HepG2 (cell line): Measurements from ENCODE around the gene POLQ. TPM values are rescaled to one million over a fixed set of nuclear protein-coding genes. Genes with fewer than 3 reads are reported as not detected.

ENCODE experiments used
- ARID2 ChIP-seq: sonication (generic); formaldehyde crosslinking; IDR thresholded peaks from 2 replicates; pipeline ENCODE4 v1.8.1; 2022; ENCODE audit warnings: mild to moderate bottlenecking, missing genetic modification reagents, borderline replicate concordance
- BCL3 ChIP-seq: sonication (generic); formaldehyde crosslinking; IDR thresholded peaks from 2 replicates; pipeline ENCODE4 v1.5.1; 2020; ENCODE audit warnings: mild to moderate bottlenecking, missing genetic modification reagents, moderate library complexity
- CSRNP1 ChIP-seq: sonication (generic); formaldehyde crosslinking; IDR thresholded peaks from 2 replicates; pipeline ENCODE4 v1.8.1; 2023; ENCODE audit warnings: mild to moderate bottlenecking, missing genetic modification reagents
- ETV5 ChIP-seq: IDR thresholded peaks from 2 replicates; pipeline ENCODE4 v1.6.1; 2018; ENCODE audit warnings: missing biosample characterization, missing genetic modification reagents, inconsistent platforms, borderline replicate concordance
- FOXP4 ChIP-seq: sonication (generic); formaldehyde crosslinking; IDR thresholded peaks from 2 replicates; pipeline ENCODE4 v1.4.0; 2020; ENCODE audit warnings: missing genetic modification reagents
- KAT2B ChIP-seq: fragments of 150-350 bp; IDR thresholded peaks from 2 replicates; pipeline ENCODE4 v1.6.1; 2014; ENCODE audit warnings: low read depth, low read length, borderline replicate concordance
- KLF16 ChIP-seq, 2 experiments: sonication (generic) in 1 of 2; formaldehyde crosslinking in 1 of 2; IDR thresholded peaks; 2 replicates each; pipeline versions ENCODE4 v1.6.1 to v1.8.0; 2016 to 2023; ENCODE audit warnings: missing genetic modification reagents in 2 of 2, missing compliant biosample characterization in 1 of 2
- MIXL1 ChIP-seq: IDR thresholded peaks from 2 replicates; pipeline ENCODE4 v1.6.1; 2016
- PCBP1 ChIP-seq: fragments of 200-400 bp; formaldehyde crosslinking; IDR thresholded peaks from 2 replicates; pipeline ENCODE4 v1.6.1; 2017; ENCODE audit warnings: mild to moderate bottlenecking, low read depth, low read length, borderline replicate concordance
- PHF5A ChIP-seq: IDR thresholded peaks from one replicate; pipeline ENCODE4 v1.6.1; 2018; ENCODE audit warnings: low read depth, missing genetic modification reagents; ENCODE audit not compliant: unreplicated experiment
- PHF8 ChIP-seq: sonication (generic); formaldehyde crosslinking; IDR thresholded peaks from 2 replicates; pipeline ENCODE4 v1.5.0; 2020; ENCODE audit warnings: missing genetic modification reagents
- POLR2AphosphoS5 ChIP-seq: IDR thresholded peaks from 2 replicates; pipeline ENCODE4 v1.6.1; 2012; ENCODE audit warnings: low read depth, low read length
- RXRB ChIP-seq: IDR thresholded peaks from 2 replicates; pipeline ENCODE4 v1.6.1; 2016; ENCODE audit warnings: borderline replicate concordance, missing genetic modification reagents, missing compliant biosample characterization
- TBL1XR1 ChIP-seq: fragments of 150-350 bp; IDR thresholded peaks from 2 replicates; pipeline ENCODE4 v1.6.1; 2014; ENCODE audit warnings: borderline replicate concordance, low read length; ENCODE audit not compliant: partially characterized antibody
- TOPORS ChIP-seq: sonication (generic); formaldehyde crosslinking; IDR thresholded peaks from 2 replicates; pipeline ENCODE4 v1.8.0; 2023; ENCODE audit warnings: mild to moderate bottlenecking, missing genetic modification reagents
- ZBTB10 ChIP-seq: sonication (generic); formaldehyde crosslinking; IDR thresholded peaks from 2 replicates; pipeline ENCODE4 v1.4.0; 2020; ENCODE audit warnings: missing genetic modification reagents, borderline replicate concordance
- ZBTB7A ChIP-seq: sonication (generic); formaldehyde crosslinking; IDR thresholded peaks from 2 replicates; pipeline ENCODE4 v1.8.0; 2022; ENCODE audit warnings: mild to moderate bottlenecking, missing genetic modification reagents
- ZFY ChIP-seq: sonication (generic); formaldehyde crosslinking; IDR thresholded peaks from 2 replicates; pipeline ENCODE4 v1.4.0; 2020; ENCODE audit warnings: missing genetic modification reagents
- ZNF234 ChIP-seq: sonication (generic); formaldehyde crosslinking; conservative IDR thresholded peaks from 2 replicates; pipeline ENCODE4 v1.5.1; 2020; ENCODE audit warnings: mild to moderate bottlenecking, missing genetic modification reagents
- ZNF33A ChIP-seq: sonication (generic); formaldehyde crosslinking; IDR thresholded peaks from 2 replicates; pipeline ENCODE4 v1.5.1; 2020; ENCODE audit warnings: missing genetic modification reagents, mild to moderate bottlenecking, moderate library complexity, borderline replicate concordance
- ZNF556 ChIP-seq: sonication (generic); formaldehyde crosslinking; IDR thresholded peaks from 2 replicates; pipeline ENCODE4 v1.4.0; 2020; ENCODE audit warnings: mild to moderate bottlenecking, missing genetic modification reagents, borderline replicate concordance
- polyA plus RNA-seq, 8 experiments: library from polyadenylated mRNA; depleted of rRNA in 3 of 8; stranded (reverse) in 7 of 8; unstranded in 1 of 8; fragments of >200 nt; fragmentation: Illumina TruSeq in 4 of 8; extraction: Trizol in 4 of 8; gene quantifications; 2 replicates each; pipeline versions ENCODE4 v1.2.1 to v1.2.3, GENCODE V29; 2011 to 2016; ENCODE audit warnings: low read depth in 4 of 8, missing spikeins in 1 of 8, mixed read lengths in 1 of 8; ENCODE audit not compliant: insufficient read depth in 1 of 8
- total RNA-seq, 5 experiments: library from RNA; depleted of rRNA; stranded (reverse); fragments of >200 nt; fragmentation: Illumina TruSeq; extraction: Trizol; gene quantifications; 2 replicates each; pipeline ENCODE4 v1.2.3, GENCODE V29; 2016; ENCODE audit warnings: low read depth in 1 of 5

POLQ gene
- total and polyA plus RNA-seq, 2 of the 13 experiments (the other 11 are each of a cell fraction or from before 2014, with no cell fraction given): 2.5 to 18.6 TPM

GRCh38 chr3:121545574-121546455 is at the start of gene POLQ (continued):
- TF ChIP-seq RXRB (0 out of 2 replicates have a peak, but pooled peaks have one; percentile 41), TBL1XR1 (peak; percentile 10), TOPORS (0 out of 2 replicates have a peak, but pooled peaks have one; percentile 24), PCBP1 (no peak), KLF16 (CRISPR knock-in tag; IDR thresholded peaks at IDR 0.05) (peak in 1 of 2 experiments; percentile 75; a peak in 1 of 4 replicates), ZNF556 (peak; percentile 50; the same call in 1 of the 2 replicates), ZNF234 (0 out of 2 replicates have a peak, but pooled peaks have one; percentile 33), ZBTB7A (peak; percentile 40; the same call in 1 of the 2 replicates), PHF5A (peak; percentile 48), ZFY (peak; percentile 93), FOXP4 (CRISPR knock-in tag) (peak; percentile 55; the same call in 1 of the 2 replicates), ZNF33A (CRISPR knock-in tag) (no peak), ARID2 (CRISPR knock-in tag) (no peak), ETV5 (CRISPR knock-in tag) (peak; percentile 75; the same call in 1 of the 2 replicates), MIXL1 (CRISPR knock-in tag) (0 out of 2 replicates have a peak, but pooled peaks have one; percentile 28), BCL3 (CRISPR knock-in tag) (0 out of 2 replicates have a peak, but pooled peaks have one; percentile 3), POLR2AphosphoS5 (peak; percentile 79), KAT2B (no peak), PHF8 (CRISPR knock-in tag) (peak; percentile 87), ZBTB10 (CRISPR knock-in tag) (peak; percentile 59; the same call in 1 of the 2 replicates), CSRNP1 (CRISPR knock-in tag) (peak; percentile 73; the same call in 1 of the 2 replicates)
